HEK293 (cell line): ENCODE measurements around the gene ZMYM2.

Experiments used
- CTCF ChIA-PET: fragments of 350-600 bp; formaldehyde crosslinking; extraction: SDS; loops from one replicate; lab custom pipeline; 2021; ENCODE audit warnings: antibody characterized with exemption; lab: Yijun Ruan, JAX
- POLR2A ChIA-PET: fragments of 300-600 bp; formaldehyde crosslinking; extraction: SDS; loops from one replicate; lab custom pipeline; 2020; ENCODE audit warnings: antibody characterized with exemption, inconsistent platforms; lab: Yijun Ruan, JAX
- H3K27ac ChIP-seq: fragments of 200-500 bp; sonication (Bioruptor generic); 2 replicates; pipeline ENCODE4 v1.5.1; 2014; ENCODE audit warnings: low read depth, low read length, control low read depth, inconsistent platforms; ENCODE audit errors: extremely low read depth
- H3K36me3 ChIP-seq, 2 experiments: fragments of 200-500 bp in 1 of 2; sonication (Bioruptor generic) in 1 of 2; 1 replicate in 1 of 2; 2 replicates in 1 of 2; pipeline ENCODE4 v1.5.1; 2014 to 2017; ENCODE audit warnings: inconsistent platforms in 2 of 2, low read length in 2 of 2; ENCODE audit not compliant: control insufficient read depth in 2 of 2, insufficient read depth in 1 of 2
- H3K4me1 ChIP-seq: fragments of 200-500 bp; sonication (Bioruptor generic); 2 replicates; pipeline ENCODE4 v1.5.1; 2014; ENCODE audit warnings: mild to moderate bottlenecking, low read length, inconsistent platforms; ENCODE audit not compliant: control insufficient read depth, insufficient read depth
- H3K4me3 ChIP-seq: 2 replicates; pipeline ENCODE4 v1.5.1; 2011; ENCODE audit warnings: low read depth, mild to moderate bottlenecking, control low read depth, low read length, moderate library complexity
- H3K9me3 ChIP-seq: fragments of 200-500 bp; sonication (Bioruptor generic); 2 replicates; pipeline ENCODE4 v1.5.1; 2014; ENCODE audit warnings: low read depth, low read length, inconsistent platforms; ENCODE audit not compliant: control insufficient read depth, insufficient read depth
- EGR2 ChIP-seq: fragments of 450-650 bp; formaldehyde crosslinking; IDR thresholded peaks from 2 replicates; pipeline ENCODE4 v1.5.1; 2016; ENCODE audit warnings: low read depth, missing biosample characterization, missing genetic modification characterization
- GFI1B ChIP-seq: fragments of 450-650 bp; formaldehyde crosslinking; IDR thresholded peaks from 2 replicates; pipeline ENCODE4 v1.5.1; 2016; ENCODE audit warnings: missing biosample characterization, missing genetic modification characterization
- HOXD13 ChIP-seq: sonication (generic); formaldehyde crosslinking; IDR thresholded peaks from 2 replicates; pipeline ENCODE4 v1.8.0; 2022; ENCODE audit warnings: missing genetic modification reagents, borderline replicate concordance
- KLF17 ChIP-seq: fragments of 450-650 bp; formaldehyde crosslinking; IDR thresholded peaks from 2 replicates; pipeline ENCODE4 v1.5.1; 2016; ENCODE audit warnings: missing biosample characterization, missing genetic modification characterization
- OVOL3 ChIP-seq: fragments of 450-650 bp; formaldehyde crosslinking; IDR thresholded peaks from 2 replicates; pipeline ENCODE4 v1.5.1; 2016; ENCODE audit warnings: missing biosample characterization, missing genetic modification characterization
- TRIM28 ChIP-seq: IDR thresholded peaks from 2 replicates; pipeline ENCODE4 v1.6.1; 2011; ENCODE audit warnings: low read length, control low read depth, borderline replicate concordance
- ZBTB17 ChIP-seq: fragments of 450-650 bp; formaldehyde crosslinking; IDR thresholded peaks from 2 replicates; pipeline ENCODE4 v1.5.1; 2016; ENCODE audit warnings: missing biosample characterization, missing genetic modification characterization
- ZFP41 ChIP-seq: fragments of 450-650 bp; formaldehyde crosslinking; IDR thresholded peaks from 2 replicates; pipeline ENCODE4 v1.5.1; 2016; ENCODE audit warnings: missing biosample characterization, missing genetic modification characterization, borderline replicate concordance
- ZNF138 ChIP-seq: fragments of 450-650 bp; formaldehyde crosslinking; IDR thresholded peaks from 2 replicates; pipeline ENCODE4 v1.5.1; 2016; ENCODE audit warnings: missing biosample characterization, missing genetic modification characterization, borderline replicate concordance
- ZNF157 ChIP-seq: fragments of 450-650 bp; formaldehyde crosslinking; IDR thresholded peaks from 2 replicates; pipeline ENCODE4 v1.5.1; 2016; ENCODE audit warnings: missing biosample characterization, missing genetic modification characterization
- ZNF211 ChIP-seq: fragments of 450-650 bp; formaldehyde crosslinking; IDR thresholded peaks from 2 replicates; pipeline ENCODE4 v1.5.1; 2016; ENCODE audit warnings: low read depth, missing biosample characterization, missing genetic modification characterization
- ZNF302 ChIP-seq: fragments of 450-650 bp; formaldehyde crosslinking; IDR thresholded peaks from 2 replicates; pipeline ENCODE4 v1.5.1; 2016; ENCODE audit warnings: missing biosample characterization, missing genetic modification characterization, low read depth
- ZNF341 ChIP-seq: fragments of 450-650 bp; formaldehyde crosslinking; IDR thresholded peaks from 2 replicates; pipeline ENCODE4; 2016; ENCODE audit warnings: low read depth, missing biosample characterization, missing genetic modification characterization
- ZNF433 ChIP-seq: fragments of 450-650 bp; formaldehyde crosslinking; IDR thresholded peaks from 2 replicates; pipeline ENCODE4 v1.5.1; 2016; ENCODE audit warnings: missing biosample characterization, missing genetic modification characterization, low read depth
- ZNF473 ChIP-seq: fragments of 450-650 bp; formaldehyde crosslinking; IDR thresholded peaks from 2 replicates; pipeline ENCODE4 v1.5.1; 2017; ENCODE audit warnings: missing biosample characterization, missing genetic modification characterization
- ZNF510 ChIP-seq: fragments of 450-650 bp; formaldehyde crosslinking; IDR thresholded peaks from 2 replicates; pipeline ENCODE4 v1.5.1; 2018; ENCODE audit warnings: mild to moderate bottlenecking, missing genetic modification characterization, missing biosample characterization; ENCODE audit not compliant: insufficient replicate concordance
- ZNF513 ChIP-seq: fragments of 450-650 bp; IDR thresholded peaks from 2 replicates; pipeline ENCODE4 v1.5.1; 2018; ENCODE audit warnings: missing biosample characterization, missing genetic modification characterization
- ZNF514 ChIP-seq: fragments of 450-650 bp; formaldehyde crosslinking; IDR thresholded peaks from 2 replicates; pipeline ENCODE4 v1.5.1; 2016; ENCODE audit warnings: missing biosample characterization, missing genetic modification characterization
- ZNF544 ChIP-seq: fragments of 450-650 bp; formaldehyde crosslinking; IDR thresholded peaks from 2 replicates; pipeline ENCODE4 v1.5.0; 2017; ENCODE audit warnings: missing biosample characterization, missing genetic modification characterization
- ZNF585B ChIP-seq: fragments of 450-650 bp; formaldehyde crosslinking; IDR thresholded peaks from 2 replicates; pipeline ENCODE4 v1.5.1; 2016; ENCODE audit warnings: missing biosample characterization, missing genetic modification characterization
- ZNF629 ChIP-seq: fragments of 450-650 bp; formaldehyde crosslinking; IDR thresholded peaks from 2 replicates; pipeline ENCODE4 v1.5.1; 2017; ENCODE audit warnings: missing biosample characterization, missing genetic modification characterization
- ZNF843 ChIP-seq: fragments of 450-650 bp; formaldehyde crosslinking; IDR thresholded peaks from 2 replicates; pipeline ENCODE4 v1.5.1; 2016; ENCODE audit warnings: missing biosample characterization, missing genetic modification characterization

The ZMYM2 gene

DNA sequence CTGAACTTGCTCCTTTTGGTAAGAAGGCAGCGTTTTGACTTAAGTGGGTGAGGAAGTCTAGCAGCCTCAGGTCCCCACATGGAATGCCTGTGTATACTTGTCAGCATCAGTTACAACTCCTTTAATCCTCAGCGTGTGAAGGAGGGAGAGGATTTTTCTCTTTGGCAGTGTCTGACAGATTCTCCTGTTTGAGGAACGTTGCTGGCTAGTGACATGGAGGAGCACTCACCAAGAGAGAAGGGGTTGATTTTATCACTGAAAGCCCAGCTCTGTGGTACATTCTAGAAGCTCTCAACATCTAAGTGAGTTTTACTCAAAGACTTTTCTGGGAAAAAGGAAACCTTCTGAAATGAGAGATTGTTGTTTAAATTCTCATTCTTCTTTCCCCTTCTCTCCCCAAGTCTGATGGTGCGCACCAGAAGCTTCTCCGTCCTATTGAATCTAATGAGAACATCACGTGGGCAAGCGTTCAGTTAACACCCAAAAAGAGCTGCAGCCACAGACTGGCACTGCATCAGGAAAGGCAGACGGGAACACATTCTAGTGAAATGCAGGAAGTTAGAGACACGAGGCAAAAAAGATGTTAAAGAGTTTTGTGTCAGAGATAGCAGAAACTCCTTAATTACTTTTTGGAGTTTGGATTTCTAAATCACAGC lies 144.1 kb downstream of the ZMYM2 start:
- H3K4me3 ChIP-seq: no peak overlapping the region
- H3K36me3 ChIP-seq: no peaks in the 10 kb centered on the region
- H3K27ac ChIP-seq: no peak overlapping the region
- CTCF ChIA-PET: no interaction called here
- POLR2A ChIA-PET: no interaction called here
- TF ChIP-seq ZNF138 (tag by site-specific recombination): no peak
- no peak for TF ChIP-seq ZNF629 (tag by site-specific recombination)
- no peak for TF ChIP-seq GFI1B (tag by site-specific recombination)
- no peak for TF ChIP-seq ZNF211
- no peak for TF ChIP-seq ZNF302
- TF ChIP-seq ZNF157: no peak
- TF ChIP-seq OVOL3 (tag by site-specific recombination): no peak
- no peak for TF ChIP-seq ZNF510 (tag by site-specific recombination)
- TF ChIP-seq HOXD13 (CRISPR knock-in tag): no peak
- TF ChIP-seq KLF17 (tag by site-specific recombination): no peak
- no peak for TF ChIP-seq ZNF513
- TF ChIP-seq ZNF514 (tag by site-specific recombination): no peak
- H3K4me1 ChIP-seq: no peaks in the 10 kb centered on the region
- no peaks in the 10 kb centered on the region for H3K9me3 ChIP-seq

- CTCF ChIA-PET: no interaction called here
- TF ChIP-seq TRIM28: no peak
- H3K4me3 ChIP-seq: no peak overlapping the region
- no peaks in the 10 kb centered on the region for H3K36me3 ChIP-seq
- POLR2A ChIA-PET: no interaction called here
- H3K27ac ChIP-seq: no peak overlapping the region
- no peaks in the 10 kb centered on the region for H3K4me1 ChIP-seq
- no peaks in the 10 kb centered on the region for H3K9me3 ChIP-seq
Measured at GRCh38 chr13:20105161-20105689, 146.7 kb downstream of the ZMYM2 start.

- Histone ChIP-seq H3K4me1 (no peaks in the 10 kb centered on the region), H3K36me3 (no peaks in the 10 kb centered on the region), H3K4me3 (no peak overlapping the region), H3K9me3 (no peaks in the 10 kb centered on the region), H3K27ac (no peak overlapping the region)
- TF ChIP-seq ZNF544 (no peak), ZNF473 (no peak), ZBTB17 (no peak), ZFP41 (tag by site-specific recombination) (no peak), ZNF843 (tag by site-specific recombination) (no peak), ZNF433 (tag by site-specific recombination) (no peak), ZNF585B (no peak), HOXD13 (CRISPR knock-in tag) (no peak), EGR2 (no peak), ZNF341 (tag by site-specific recombination) (no peak)
- CTCF ChIA-PET: interaction anchor here (1.1 kb wide), 1 partner anchor 9 kb away, joined by 3 read pairs; no protein-coding TSS in a partner anchor
- POLR2A ChIA-PET: interaction anchor here (0.7 kb wide), 1 partner anchor 30 kb away, joined by 3 read pairs; no protein-coding TSS in a partner anchor
Measured at GRCh38 chr13:20106742-20107141, 148.2 kb downstream of the ZMYM2 start.
